Gastrocnemius medialis (tissue), 4 donors: ENCODE data around the gene TRAM2.

Source experiments
- CTCF ChIP-seq, 5 experiments: fragments of 450-650 bp in 3 of 5; fragments of 200-600 bp in 2 of 5; sonication (generic) in 2 of 5; IDR thresholded peaks in 4 of 5; conservative IDR thresholded peaks in 1 of 5; 1 replicate in 4 of 5; 2 replicates in 1 of 5; pipeline ENCODE4 v1.5.1; 2016 to 2019; ENCODE audit warnings: antibody characterized with exemption in 5 of 5, mild to moderate bottlenecking in 3 of 5, moderate library complexity in 3 of 5
- POLR2A ChIP-seq, 2 donors: fragments of 450-650 bp; IDR thresholded peaks; one replicate each; pipeline ENCODE4 v1.6.1; 2017; ENCODE audit warnings: antibody characterized with exemption in 2 of 2, mild to moderate bottlenecking in 2 of 2, moderate library complexity in 2 of 2

GRCh38 chr6:52582996-52583395 is 6.1 kb upstream of the TRAM2 start:
- no peak for TF ChIP-seq CTCF (IDR thresholded peaks at IDR 0.05 in 4 of 5, conservative IDR thresholded peaks at IDR 0.05 in 1 of 5)
- no peak for TF ChIP-seq POLR2A (IDR thresholded peaks at IDR 0.05)
